Loucy (cell line): ENCODE data around the gene OVCH2.

Experiments
- H2AFZ ChIP-seq: fragments of 200-600 bp; sonication (generic); 2 replicates; pipeline ENCODE4 v1.6.0; 2016; ENCODE audit warnings: antibody characterized with exemption, mild to moderate bottlenecking, low read length, moderate library complexity
- H3F3A ChIP-seq: fragments of 200-600 bp; 2 replicates; pipeline ENCODE4 v1.6.0; 2016; ENCODE audit warnings: antibody characterized with exemption, low read depth, mild to moderate bottlenecking
- H3K27me3 ChIP-seq: fragments of 200-600 bp; sonication (generic); 2 replicates; pipeline ENCODE4 v1.6.1; 2014; ENCODE audit warnings: low read length, mild to moderate bottlenecking; ENCODE audit not compliant: insufficient read depth, poor library complexity, severe bottlenecking
- H3K36me3 ChIP-seq: fragments of 200-600 bp; sonication (generic); 2 replicates; pipeline ENCODE4 v1.6.1; 2016; ENCODE audit warnings: low read length; ENCODE audit not compliant: insufficient read depth
- H3K4me1 ChIP-seq: fragments of 200-600 bp; sonication (generic); 2 replicates; pipeline ENCODE4 v1.5.1; 2014; ENCODE audit warnings: low read length, mild to moderate bottlenecking; ENCODE audit not compliant: insufficient read depth, poor library complexity, severe bottlenecking
- H3K4me2 ChIP-seq: fragments of 200-600 bp; sonication (generic); 2 replicates; pipeline ENCODE4 v1.6.0; 2014; ENCODE audit warnings: antibody characterized with exemption, low read length, low read depth, mild to moderate bottlenecking; ENCODE audit not compliant: poor library complexity, severe bottlenecking
- H3K4me3 ChIP-seq: fragments of 200-600 bp; sonication (generic); 2 replicates; pipeline ENCODE4 v1.5.1; 2014; ENCODE audit warnings: low read length, mild to moderate bottlenecking, mixed read lengths; ENCODE audit not compliant: poor library complexity, severe bottlenecking
- H3K79me2 ChIP-seq: fragments of 200-600 bp; sonication (generic); 2 replicates; pipeline ENCODE4 v1.6.1; 2014; ENCODE audit warnings: low read length; ENCODE audit not compliant: insufficient read depth
- H3K9ac ChIP-seq: fragments of 200-600 bp; sonication (generic); 2 replicates; pipeline ENCODE4 v1.6.0; 2014; ENCODE audit warnings: mild to moderate bottlenecking, low read depth, low read length, moderate library complexity; ENCODE audit not compliant: poor library complexity, severe bottlenecking
- H3K9me2 ChIP-seq: fragments of 200-600 bp; sonication (generic); replicated peaks from 2 replicates; pipeline ENCODE4 v1.6.1; 2016; ENCODE audit warnings: low read depth, low read length, mixed read lengths
- H3K9me3 ChIP-seq: fragments of 200-600 bp; sonication (generic); 2 replicates; pipeline ENCODE4 v1.6.1; 2014; ENCODE audit warnings: mild to moderate bottlenecking, antibody characterized with exemption, low read length, low read depth; ENCODE audit not compliant: insufficient read depth
- H4K20me1 ChIP-seq: fragments of 200-600 bp; sonication (generic); 2 replicates; pipeline ENCODE4 v1.6.0; 2014; ENCODE audit warnings: antibody characterized with exemption, low read length, mild to moderate bottlenecking; ENCODE audit not compliant: insufficient read depth, poor library complexity, severe bottlenecking
- EZH2phosphoT487 ChIP-seq: fragments of 200-600 bp; IDR thresholded peaks from 2 replicates; pipeline ENCODE4 v1.6.1; 2018; ENCODE audit warnings: antibody characterized with exemption, mild to moderate bottlenecking, moderate library complexity, borderline replicate concordance
- TF ChIP-seq, protein P1 (sequence below): fragments of 200-600 bp; sonication (generic); conservative IDR thresholded peaks from 2 replicates; pipeline ENCODE4 v1.5.1; 2014; ENCODE audit warnings: mild to moderate bottlenecking, antibody characterized with exemption, low read length

Gene OVCH2

DNA sequence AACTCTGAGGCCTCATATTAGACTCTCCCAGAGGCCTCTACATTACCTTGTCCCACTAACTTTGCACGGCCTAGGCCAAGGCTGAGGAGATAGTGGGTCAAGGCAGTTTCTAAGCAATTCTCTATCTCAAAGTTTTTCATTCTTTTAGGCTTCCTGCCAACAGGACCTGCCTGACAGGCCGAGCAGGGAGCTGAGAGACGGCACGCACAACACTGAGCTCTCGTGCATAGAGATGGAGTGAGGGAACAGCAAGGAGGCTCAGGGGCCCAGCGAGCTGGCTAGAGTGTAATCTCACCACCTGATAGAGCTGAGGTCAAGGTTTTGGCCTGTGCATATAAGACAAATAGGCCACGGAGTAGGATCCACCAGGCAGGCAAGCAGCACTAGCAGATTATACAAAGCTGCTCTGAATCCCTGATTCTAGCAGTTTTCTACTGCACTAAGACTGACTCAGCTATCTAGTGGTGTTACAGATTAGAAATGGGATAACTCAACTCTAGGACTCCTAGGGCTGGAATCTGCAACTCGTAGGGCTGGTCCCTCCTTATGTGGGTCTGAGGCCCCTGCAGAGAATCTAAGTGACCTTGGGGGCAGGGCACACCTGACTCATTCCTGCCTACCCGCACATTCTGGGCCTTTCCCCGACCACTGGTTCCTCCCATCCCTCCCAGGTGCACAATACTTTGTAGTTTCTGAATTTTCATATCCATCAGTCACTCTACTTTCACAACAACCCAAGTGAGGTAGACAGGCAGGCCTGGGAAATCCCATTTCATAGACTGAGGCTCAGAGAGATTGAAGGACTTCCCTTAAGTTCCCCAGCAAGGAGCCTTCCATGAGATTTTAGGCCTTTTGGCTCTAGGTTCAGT is 34.7 kb downstream of the OVCH2 start:
- Histone ChIP-seq H3K27me3 (no peaks in the 10 kb centered on the region), H3K36me3 (no peaks in the 10 kb centered on the region), H3K4me1 (no peaks in the 10 kb centered on the region), H2AFZ (no peak overlapping the region), H4K20me1 (no peaks in the 10 kb centered on the region), H3K4me2 (no peak overlapping the region), H3K4me3 (no peak overlapping the region), H3F3A (no peaks in the 10 kb centered on the region), H3K9me3 (no peaks in the 10 kb centered on the region), H3K9ac (no peak overlapping the region), H3K9me2 (no peaks in the 10 kb centered on the region), H3K79me2 (no peaks in the 10 kb centered on the region)
- TF ChIP-seq, protein P1, sequence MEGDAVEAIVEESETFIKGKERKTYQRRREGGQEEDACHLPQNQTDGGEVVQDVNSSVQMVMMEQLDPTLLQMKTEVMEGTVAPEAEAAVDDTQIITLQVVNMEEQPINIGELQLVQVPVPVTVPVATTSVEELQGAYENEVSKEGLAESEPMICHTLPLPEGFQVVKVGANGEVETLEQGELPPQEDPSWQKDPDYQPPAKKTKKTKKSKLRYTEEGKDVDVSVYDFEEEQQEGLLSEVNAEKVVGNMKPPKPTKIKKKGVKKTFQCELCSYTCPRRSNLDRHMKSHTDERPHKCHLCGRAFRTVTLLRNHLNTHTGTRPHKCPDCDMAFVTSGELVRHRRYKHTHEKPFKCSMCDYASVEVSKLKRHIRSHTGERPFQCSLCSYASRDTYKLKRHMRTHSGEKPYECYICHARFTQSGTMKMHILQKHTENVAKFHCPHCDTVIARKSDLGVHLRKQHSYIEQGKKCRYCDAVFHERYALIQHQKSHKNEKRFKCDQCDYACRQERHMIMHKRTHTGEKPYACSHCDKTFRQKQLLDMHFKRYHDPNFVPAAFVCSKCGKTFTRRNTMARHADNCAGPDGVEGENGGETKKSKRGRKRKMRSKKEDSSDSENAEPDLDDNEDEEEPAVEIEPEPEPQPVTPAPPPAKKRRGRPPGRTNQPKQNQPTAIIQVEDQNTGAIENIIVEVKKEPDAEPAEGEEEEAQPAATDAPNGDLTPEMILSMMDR = no peak
- TF ChIP-seq EZH2phosphoT487 = no peak

DNA sequence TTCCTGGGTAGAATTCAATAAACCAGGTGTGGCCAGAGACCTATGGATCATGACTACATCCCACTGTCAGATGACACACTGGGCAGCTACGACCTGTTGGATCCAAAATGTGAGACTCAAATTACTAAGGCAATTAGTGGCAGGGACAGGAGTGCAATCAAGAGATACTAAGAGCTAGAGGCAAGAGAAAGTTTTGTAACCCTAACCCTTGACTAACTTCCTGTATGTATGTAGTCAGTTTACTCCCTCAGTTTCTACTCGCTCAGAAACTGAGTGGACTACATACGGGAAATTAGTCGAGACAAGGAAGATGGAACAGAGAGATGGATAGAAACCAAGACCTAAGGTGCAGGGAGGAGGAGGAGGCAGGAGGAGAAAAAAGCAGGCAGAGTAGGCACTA is 35.6 kb downstream of the OVCH2 start:
- H3K4me3 ChIP-seq = no peak overlapping the region
- TF ChIP-seq, protein P1 = no peak
- TF ChIP-seq EZH2phosphoT487 = no peak
- H3K4me2 ChIP-seq = no peak overlapping the region
- no peaks in the 10 kb centered on the region for H3K79me2 ChIP-seq
- no peak overlapping the region for H3K9ac ChIP-seq
- H3K9me2 ChIP-seq = no peaks in the 10 kb centered on the region
- H3K27me3 ChIP-seq = no peaks in the 10 kb centered on the region
- H3F3A ChIP-seq = no peaks in the 10 kb centered on the region
- no peaks in the 10 kb centered on the region for H4K20me1 ChIP-seq
- no peak overlapping the region for H2AFZ ChIP-seq
- no peaks in the 10 kb centered on the region for H3K36me3 ChIP-seq
- H3K4me1 ChIP-seq = no peaks in the 10 kb centered on the region
- H3K9me3 ChIP-seq = no peaks in the 10 kb centered on the region

DNA sequence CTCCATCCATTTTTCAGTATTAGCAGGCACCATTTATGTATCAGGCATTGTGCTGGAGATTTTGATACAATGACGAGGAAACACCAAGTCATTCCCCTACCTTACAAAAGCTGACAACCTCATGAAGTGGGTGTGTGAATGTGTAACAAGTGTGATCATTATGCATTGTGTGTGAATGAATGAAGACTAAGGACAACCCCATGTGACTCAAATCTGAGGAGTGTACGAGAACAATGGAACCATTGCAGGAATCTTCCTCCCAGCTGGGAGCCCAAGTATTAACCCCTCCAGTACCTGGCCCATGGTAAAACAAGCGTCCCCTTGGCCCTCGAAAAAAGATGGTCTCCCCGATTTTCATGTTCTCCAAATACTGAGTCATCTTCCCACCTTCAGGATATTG is 37.4 kb downstream of the OVCH2 start:
- no peaks in the 10 kb centered on the region for H3K79me2 ChIP-seq
- no peaks in the 10 kb centered on the region for H3F3A ChIP-seq
- no peak overlapping the region for H3K4me2 ChIP-seq
- no peaks in the 10 kb centered on the region for H3K9me2 ChIP-seq
- TF ChIP-seq, protein P1 = no peak
- TF ChIP-seq EZH2phosphoT487 = no peak
- no peaks in the 10 kb centered on the region for H3K27me3 ChIP-seq
- H3K9me3 ChIP-seq = no peaks in the 10 kb centered on the region
- no peak overlapping the region for H3K9ac ChIP-seq
- no peak overlapping the region for H3K4me3 ChIP-seq
- no peak overlapping the region for H2AFZ ChIP-seq
- H4K20me1 ChIP-seq = no peaks in the 10 kb centered on the region
- no peaks in the 10 kb centered on the region for H3K4me1 ChIP-seq
- H3K36me3 ChIP-seq = no peaks in the 10 kb centered on the region
